ENCODE results near the gene PEX13.

PEX13 gene

GRCh38 chr2:61085883-61086282 lies 68.4 kb downstream of the PEX13 start:
- no peak for DNase-seq

GRCh38 chr2:61089797-61090196 lies 72.3 kb downstream of the PEX13 start:
- no peak for DNase-seq

GRCh38 chr2:61090386-61090921 lies 72.9 kb downstream of the PEX13 start:
- DNase-seq = no peak

GRCh38 chr2:61091485-61091884 lies 74.0 kb downstream of the PEX13 start:
- DNase-seq = no peak

- no peak for DNase-seq
These were observed 78.9 kb downstream of the PEX13 start for GRCh38 chr2:61096438-61096837.

GRCh38 chr2:61100801-61101200 lies 83.3 kb downstream of the PEX13 start:
- DNase-seq = no peak
